RWPE1 (cell line): ENCODE data around the gene TSEN15.
A peak's percentile ranks its signal among the peaks of the same experiment; 100 is the strongest.

ENCODE experiments used
- CTCF ChIA-PET: fragments of 350-600 bp; sonication (Branson Sonifier 250); formaldehyde crosslinking; extraction: SDS; loops from one replicate; lab custom pipeline; 2021; lab: Yijun Ruan, JAX
- POLR2A ChIA-PET: fragments of 400-600 bp; formaldehyde crosslinking; extraction: SDS; loops from one replicate; lab custom pipeline; 2020; ENCODE audit warnings: antibody characterized with exemption; ENCODE audit not compliant: low non-redundant PET; lab: Yijun Ruan, JAX
- DNase-seq: peaks from one replicate; pipeline ENCODE4 v3.0.0; 2012; ENCODE audit warnings: low spot score
- H3K27ac ChIP-seq: fragments of 450-650 bp; 2 replicates; pipeline ENCODE4 v1.5.1; 2017
- TF ChIP-seq, protein P1 (sequence below): fragments of 450-650 bp; conservative IDR thresholded peaks from 2 replicates; pipeline ENCODE4 v1.5.1; 2017; ENCODE audit warnings: low read depth, mild to moderate bottlenecking

Gene TSEN15

DNA sequence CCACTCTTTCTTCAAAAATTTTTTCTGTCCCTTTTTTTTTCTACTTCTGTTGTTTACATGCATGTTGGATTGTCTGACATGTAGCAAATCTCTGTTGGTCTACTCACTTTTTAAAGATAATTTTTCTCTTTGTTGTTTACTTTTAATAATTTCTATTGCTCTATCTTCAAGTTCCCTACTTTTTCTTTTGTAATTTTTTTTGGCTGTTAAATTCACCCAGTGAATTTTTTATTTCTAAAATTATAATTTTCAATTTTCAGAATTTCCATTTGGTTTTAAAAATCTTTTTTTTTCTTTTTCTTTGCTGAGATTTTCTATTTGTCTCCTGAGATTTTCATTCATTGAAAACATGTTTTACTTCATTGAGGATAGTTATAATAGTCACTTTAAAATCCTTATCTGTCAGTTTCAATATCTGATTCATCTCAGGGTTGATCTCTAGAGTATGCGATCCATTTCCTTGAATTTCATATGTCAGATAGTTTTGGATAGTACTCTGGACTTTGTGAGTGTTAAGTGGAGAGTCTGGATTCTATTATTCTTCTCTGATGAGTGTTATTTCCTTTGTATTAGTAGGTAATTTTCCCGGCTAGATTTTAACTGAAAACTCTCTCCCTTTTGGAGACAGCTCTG, 1.6 kb upstream of the TSEN15 start:
- POLR2A ChIA-PET: interaction anchor here (0.6 kb wide), 1 partner anchor 109 kb away, joined by 3 read pairs; no protein-coding TSS in a partner anchor
- TF ChIP-seq, protein P1, sequence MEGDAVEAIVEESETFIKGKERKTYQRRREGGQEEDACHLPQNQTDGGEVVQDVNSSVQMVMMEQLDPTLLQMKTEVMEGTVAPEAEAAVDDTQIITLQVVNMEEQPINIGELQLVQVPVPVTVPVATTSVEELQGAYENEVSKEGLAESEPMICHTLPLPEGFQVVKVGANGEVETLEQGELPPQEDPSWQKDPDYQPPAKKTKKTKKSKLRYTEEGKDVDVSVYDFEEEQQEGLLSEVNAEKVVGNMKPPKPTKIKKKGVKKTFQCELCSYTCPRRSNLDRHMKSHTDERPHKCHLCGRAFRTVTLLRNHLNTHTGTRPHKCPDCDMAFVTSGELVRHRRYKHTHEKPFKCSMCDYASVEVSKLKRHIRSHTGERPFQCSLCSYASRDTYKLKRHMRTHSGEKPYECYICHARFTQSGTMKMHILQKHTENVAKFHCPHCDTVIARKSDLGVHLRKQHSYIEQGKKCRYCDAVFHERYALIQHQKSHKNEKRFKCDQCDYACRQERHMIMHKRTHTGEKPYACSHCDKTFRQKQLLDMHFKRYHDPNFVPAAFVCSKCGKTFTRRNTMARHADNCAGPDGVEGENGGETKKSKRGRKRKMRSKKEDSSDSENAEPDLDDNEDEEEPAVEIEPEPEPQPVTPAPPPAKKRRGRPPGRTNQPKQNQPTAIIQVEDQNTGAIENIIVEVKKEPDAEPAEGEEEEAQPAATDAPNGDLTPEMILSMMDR: no peak

DNA sequence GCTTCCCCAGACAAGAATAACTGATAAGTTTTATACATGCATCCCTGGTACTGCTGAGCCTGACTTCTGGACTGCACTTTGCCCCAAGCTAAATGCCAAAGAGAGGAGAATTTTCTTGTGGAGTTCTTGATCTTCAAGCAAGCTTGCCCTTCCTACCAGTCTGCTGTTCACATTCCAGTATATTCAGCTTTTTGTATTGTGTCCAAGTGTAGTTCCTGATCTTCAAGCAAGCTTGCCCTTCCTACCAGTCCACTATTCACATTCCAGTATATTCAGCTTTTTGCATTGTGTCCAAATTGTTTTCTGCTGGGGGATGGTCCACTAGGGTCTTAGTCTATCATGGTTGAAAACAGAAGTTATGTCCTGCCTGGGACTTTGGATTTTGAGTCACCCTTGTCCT, 894 bp upstream of the TSEN15 start:
- ChIA-PET CTCF (no interaction called here), POLR2A (interaction anchor here (0.6 kb wide), 1 partner anchor 110 kb away, joined by 3 read pairs; no protein-coding TSS in a partner anchor)
- no peak overlapping the region for H3K27ac ChIP-seq
- no peak for DNase-seq
- TF ChIP-seq, protein P1: no peak

More for the DNA sequence above, 1.6 kb upstream of the TSEN15 start:
- H3K27ac ChIP-seq: no peak overlapping the region
- no peak for DNase-seq
- CTCF ChIA-PET: interaction anchor here (0.6 kb wide), 1 partner anchor 14 kb away, joined by 3 read pairs; no protein-coding TSS in a partner anchor

DNA sequence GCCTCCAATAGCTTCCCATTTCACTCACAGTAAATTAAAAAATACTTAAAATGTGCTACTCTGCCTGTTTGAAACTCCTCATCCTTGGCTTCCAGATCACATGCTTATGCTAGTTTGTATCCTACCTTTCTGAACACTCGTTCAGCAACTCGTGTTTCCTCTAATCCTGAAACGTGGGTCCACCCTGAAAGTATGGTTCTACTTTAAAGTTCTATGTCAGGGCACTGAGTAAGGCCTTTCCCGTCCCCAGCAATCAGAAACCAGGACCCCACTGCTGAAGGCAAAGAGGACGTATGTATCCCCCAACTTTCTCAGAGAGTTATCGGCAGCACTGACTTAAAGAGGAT, 419 bp upstream of the TSEN15 start:
- DNase-seq: peak; percentile 10
- CTCF ChIA-PET: interaction anchor here (0.9 kb wide), 1 partner anchor 418 kb away, joined by 3 read pairs; no protein-coding TSS in a partner anchor
- H3K27ac ChIP-seq: peak overlapping the region; percentile 84
- TF ChIP-seq, protein P1: no peak
- POLR2A ChIA-PET: no interaction called here

DNA sequence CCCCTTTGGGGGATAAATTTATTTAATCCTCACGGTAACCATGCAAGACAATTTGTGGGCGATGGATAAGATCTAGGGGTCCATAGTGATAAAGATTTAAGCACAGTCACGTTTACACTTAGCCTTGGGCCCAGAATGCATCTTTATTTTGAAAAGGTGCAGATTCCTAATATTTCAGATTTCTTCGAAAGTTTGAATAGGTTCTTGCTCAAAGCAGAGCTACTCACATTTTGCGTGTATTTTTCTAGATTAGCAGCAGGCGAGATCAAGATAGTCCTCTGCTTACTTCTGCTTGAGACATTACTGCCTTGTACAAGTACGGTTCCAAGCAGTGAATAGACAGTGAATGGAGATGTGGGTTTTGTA, 647 bp downstream of the TSEN15 start:
- ChIA-PET POLR2A (no interaction called here), CTCF (interaction anchor here (0.7 kb wide), 1 partner anchor 112 kb away, joined by 3 read pairs; no protein-coding TSS in a partner anchor)
- DNase-seq: no peak
- TF ChIP-seq, protein P1: no peak
- peak overlapping the region; percentile 84 for H3K27ac ChIP-seq

DNA sequence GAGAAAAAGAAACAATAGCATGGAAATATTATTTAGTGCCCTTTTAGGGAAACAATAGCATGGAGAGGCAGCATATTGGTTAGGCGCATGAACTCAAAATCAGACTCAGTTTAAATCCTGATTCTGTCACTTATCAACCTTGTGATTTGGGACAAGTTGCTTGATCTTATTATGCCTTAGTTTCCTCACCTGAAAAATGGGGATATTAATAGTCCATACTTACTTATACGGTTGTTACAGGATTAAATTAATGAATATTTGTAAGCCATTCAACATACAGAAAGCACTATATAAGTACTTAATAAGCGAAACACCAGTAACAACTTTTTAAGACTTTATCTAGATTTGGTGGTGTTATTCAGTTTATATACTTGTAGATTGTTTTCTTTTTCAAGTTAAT, 1.2 kb downstream of the TSEN15 start:
- ChIA-PET CTCF (no interaction called here), POLR2A (no interaction called here)
- TF ChIP-seq, protein P1: no peak
- no peak for DNase-seq
- no peak overlapping the region for H3K27ac ChIP-seq

DNA sequence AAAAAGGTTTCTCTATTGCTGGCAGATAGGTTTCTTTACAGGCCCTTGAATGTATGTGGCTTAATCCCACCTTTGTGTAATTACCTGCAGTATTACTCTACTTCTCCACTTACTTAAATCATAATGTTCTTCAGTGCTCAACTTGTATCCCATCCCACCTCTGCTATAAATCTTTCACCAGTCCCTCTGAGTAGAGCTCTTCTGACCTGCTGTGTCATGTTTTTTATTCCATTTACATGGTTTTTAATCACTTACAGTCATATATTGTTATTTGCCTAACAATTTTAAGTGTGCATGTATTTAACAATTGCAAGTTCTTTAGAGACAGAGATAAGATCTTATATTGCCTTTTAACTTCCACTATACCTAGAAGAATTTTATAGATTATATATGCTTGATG, 2.4 kb downstream of the TSEN15 start:
- ChIA-PET POLR2A (no interaction called here), CTCF (no interaction called here)
- no peak for DNase-seq
- TF ChIP-seq, protein P1: no peak
- no peak overlapping the region for H3K27ac ChIP-seq
